Psoas muscle (tissue), 8 donors: ENCODE data around the gene TBX3. TPM values are rescaled to one million over a fixed set of nuclear protein-coding genes. Genes with fewer than 3 reads are reported as not detected.

Source experiments
- ATAC-seq, 4 donors: fragments of 200-7000 bp; cut with Tn5 transposase; one replicate each; pipeline ENCODE4 v1.9.1; 2020; ENCODE audit warnings: moderate library complexity in 3 of 4, mild to moderate bottlenecking in 2 of 4
- DNase-seq, 2 donors: peaks; one replicate each; pipeline ENCODE4 v3.0.0-alpha.2; 2020
- H3K27ac ChIP-seq: fragments of 200-600 bp; one replicate; pipeline ENCODE4 v1.8.0; 2022
- H3K27me3 ChIP-seq, 3 donors: fragments of 200-600 bp in 1 of 3; one replicate each; pipeline versions ENCODE4 v1.6.1 to v1.8.0; 2013 to 2022; ENCODE audit warnings: low read length in 2 of 3, mild to moderate bottlenecking in 2 of 3, moderate library complexity in 1 of 3; ENCODE audit not compliant: insufficient read depth in 3 of 3
- H3K36me3 ChIP-seq, 2 donors: fragments of 200-600 bp in 1 of 2; one replicate each; pipeline versions ENCODE4 v1.6.1 to v1.8.0; 2013 to 2022; ENCODE audit warnings: low read depth in 1 of 2, mild to moderate bottlenecking in 1 of 2, moderate library complexity in 1 of 2; ENCODE audit not compliant: insufficient read depth in 1 of 2
- H3K4me1 ChIP-seq: fragments of 200-600 bp; one replicate; pipeline ENCODE4 v1.8.0; 2022
- H3K4me3 ChIP-seq: fragments of 200-600 bp; one replicate; pipeline ENCODE4 v1.8.0; 2022; ENCODE audit warnings: mild to moderate bottlenecking
- H3K9me3 ChIP-seq: fragments of 200-600 bp; one replicate; pipeline ENCODE4 v1.8.0; 2022
- WGBS, 3 donors: extraction: QIAGEN DNeasy Blood & Tissue Kit; methylation state at CpG; one replicate each; pipeline versions ENCODE4 v1.1.6 to v1.1.7; 2013; 5-methylcytosine and 5-hydroxymethylcytosine counted together
- intact Hi-C, 2 donors: fragments of 100-400 bp; cut with DNase I; formaldehyde crosslinking; loops; one replicate each; pipeline versions ENCODE4 v1.11.0 to v1.14.2; 2022
- polyA plus RNA-seq, 3 donors: library from polyadenylated mRNA; stranded (reverse); fragments of 200-250 nt; gene quantifications; one replicate each; pipeline ENCODE4 v1.2.3, GENCODE V29; 2013
- total RNA-seq, 4 donors: library from RNA; stranded (reverse); fragmentation: NEBNext Ultra II Directional in 2 of 4; extraction: Animal tissue kit (Norgen Biotek cat#: 25700) in 2 of 4; gene quantifications; one replicate each; pipeline versions ENCODE4 v1.2.1 to v1.2.4, GENCODE V29; 2021 to 2023
- TF ChIP-seq, protein P1 (sequence below): fragments of 200-600 bp; IDR thresholded peaks from one replicate; pipeline ENCODE4 v1.8.0; 2022; ENCODE audit warnings: antibody characterized with exemption
- donor health status: healthy with polysubstance abuse.
- donor health status: DM: no; HTN: no; CAD: no; lungs with moderate emphysema.
- donor health status: Bipolar disorder and iron deficiency.
- donor health status: healthy.
- donor health status: DM: yes; HTN: yes; CAD: no.
- donor health status: DM: no; HTN: no; CAD: no.
- donor health status: DM: no; HTN: no; CAD: no.
- donor health status: DM: yes; HTN: yes; CAD: no.

Gene TBX3
- total and polyA plus RNA-seq, 7 donors = 5.0 to 50.8 (median 15.3) TPM

DNA sequence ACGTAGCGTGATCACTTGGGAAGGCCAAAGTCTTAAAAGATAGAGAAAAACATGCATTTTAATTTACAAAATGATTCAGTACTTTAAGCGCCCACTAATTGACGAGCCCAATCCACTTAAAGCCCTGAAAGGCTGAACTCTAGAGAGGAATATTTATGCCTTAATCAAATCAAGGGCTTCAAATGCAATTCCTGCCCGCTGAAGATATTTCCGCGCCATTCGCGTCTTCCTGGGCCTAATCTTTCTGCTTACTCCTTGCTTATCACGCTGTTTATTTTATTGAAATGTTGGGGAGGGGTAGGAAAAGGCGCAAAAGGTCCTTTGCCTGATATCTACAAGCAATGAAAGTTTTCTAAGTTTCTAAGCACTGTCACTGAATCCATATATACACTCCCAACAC is 4.0 kb downstream of the TBX3 start:
- intact Hi-C loops = loop anchor here in 1 of 2 donors (10.0 kb wide), 2 partner anchors 545 to 655 kb away; no protein-coding TSS in a partner anchor
- Histone ChIP-seq H3K36me3 (peaks cover 3 to 54% of the 10 kb centered on the region in 2 donors), H3K9me3 (no peaks in the 10 kb centered on the region), H3K27me3 (no peaks in the 10 kb centered on the region), H3K4me3 (peak overlapping the region; percentile 78), H3K27ac (peak overlapping the region; percentile 90), H3K4me1 (peaks cover 2% of the 10 kb centered on the region)
- DNase-seq = no peak
- TF ChIP-seq, protein P1, sequence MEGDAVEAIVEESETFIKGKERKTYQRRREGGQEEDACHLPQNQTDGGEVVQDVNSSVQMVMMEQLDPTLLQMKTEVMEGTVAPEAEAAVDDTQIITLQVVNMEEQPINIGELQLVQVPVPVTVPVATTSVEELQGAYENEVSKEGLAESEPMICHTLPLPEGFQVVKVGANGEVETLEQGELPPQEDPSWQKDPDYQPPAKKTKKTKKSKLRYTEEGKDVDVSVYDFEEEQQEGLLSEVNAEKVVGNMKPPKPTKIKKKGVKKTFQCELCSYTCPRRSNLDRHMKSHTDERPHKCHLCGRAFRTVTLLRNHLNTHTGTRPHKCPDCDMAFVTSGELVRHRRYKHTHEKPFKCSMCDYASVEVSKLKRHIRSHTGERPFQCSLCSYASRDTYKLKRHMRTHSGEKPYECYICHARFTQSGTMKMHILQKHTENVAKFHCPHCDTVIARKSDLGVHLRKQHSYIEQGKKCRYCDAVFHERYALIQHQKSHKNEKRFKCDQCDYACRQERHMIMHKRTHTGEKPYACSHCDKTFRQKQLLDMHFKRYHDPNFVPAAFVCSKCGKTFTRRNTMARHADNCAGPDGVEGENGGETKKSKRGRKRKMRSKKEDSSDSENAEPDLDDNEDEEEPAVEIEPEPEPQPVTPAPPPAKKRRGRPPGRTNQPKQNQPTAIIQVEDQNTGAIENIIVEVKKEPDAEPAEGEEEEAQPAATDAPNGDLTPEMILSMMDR = no peak
- no peak for ATAC-seq
- 83 to 86% (median 83%) methylated on average over 11 of the region's 11 CpGs for WGBS, 3 donors

DNA sequence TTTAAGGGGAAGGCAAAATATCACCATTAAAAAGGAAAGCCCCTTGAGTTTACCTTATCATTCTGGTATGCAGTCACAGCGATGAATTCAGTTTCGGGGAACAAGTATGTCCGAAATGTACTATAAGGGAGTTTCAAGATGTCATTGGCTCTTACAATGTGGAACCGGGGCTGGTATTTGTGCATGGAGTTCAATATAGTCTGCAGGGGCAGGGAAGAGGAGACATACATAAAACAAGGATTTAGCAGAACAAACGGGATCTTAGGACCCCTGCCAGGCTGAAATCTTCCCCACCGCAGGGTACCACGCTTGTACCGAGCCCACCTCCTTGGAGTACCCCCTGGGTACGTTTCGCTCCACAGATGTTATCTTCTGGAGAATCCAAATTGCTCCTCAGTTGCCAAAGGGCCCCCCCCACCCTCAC is 4.5 kb downstream of the TBX3 start:
- intact Hi-C loops = loop anchor here in 1 of 2 donors (10.0 kb wide), 1 partner anchor 655 kb away; no protein-coding TSS in a partner anchor
- Histone ChIP-seq H3K27ac (no peak overlapping the region), H3K4me1 (no peaks in the 10 kb centered on the region), H3K36me3 (peaks cover 6 to 59% of the 10 kb centered on the region in 2 donors), H3K9me3 (no peaks in the 10 kb centered on the region), H3K27me3 (no peaks in the 10 kb centered on the region), H3K4me3 (peak overlapping the region; percentile 78)
- ATAC-seq (no peak), DNase-seq (no peak)
- TF ChIP-seq, protein P1 = no peak
- 77 to 80% (median 78%) methylated on average over 10 of the region's 10 CpGs for WGBS, 3 donors

DNA sequence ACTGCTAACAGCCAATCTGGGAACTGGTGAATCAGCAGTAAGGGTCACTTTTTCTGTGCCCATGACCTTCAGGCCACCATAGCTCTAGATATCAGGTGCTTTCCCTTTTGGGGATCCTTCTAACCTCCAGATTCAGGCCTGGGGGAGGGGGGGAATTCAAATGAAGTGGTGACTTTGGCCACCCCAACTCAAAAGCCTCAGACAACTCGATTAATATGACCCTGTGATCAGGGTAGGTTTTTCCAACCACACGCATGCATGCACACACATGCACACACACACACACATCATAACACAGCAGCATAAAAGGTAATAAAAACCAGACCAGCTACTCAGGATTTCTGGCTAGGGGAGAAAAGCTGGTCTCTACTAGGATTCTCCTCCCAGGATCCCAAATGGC is 5.3 kb downstream of the TBX3 start:
- H3K4me3 ChIP-seq = peak overlapping the region; percentile 78
- DNase-seq = no peak
- no peaks in the 10 kb centered on the region for H3K9me3 ChIP-seq
- no peaks in the 10 kb centered on the region for H3K4me1 ChIP-seq
- intact Hi-C loops = loop anchor here in 1 of 2 donors (10.0 kb wide), 1 partner anchor 656 kb away; no protein-coding TSS in a partner anchor
- ATAC-seq = no peak
- 77 to 86% (median 85%) methylated on average over 2 of the region's 2 CpGs for WGBS, 3 donors
- TF ChIP-seq, protein P1 = no peak
- H3K36me3 ChIP-seq = peaks cover 6 to 67% of the 10 kb centered on the region in 2 donors
- H3K27me3 ChIP-seq = no peaks in the 10 kb centered on the region
- no peak overlapping the region for H3K27ac ChIP-seq

DNA sequence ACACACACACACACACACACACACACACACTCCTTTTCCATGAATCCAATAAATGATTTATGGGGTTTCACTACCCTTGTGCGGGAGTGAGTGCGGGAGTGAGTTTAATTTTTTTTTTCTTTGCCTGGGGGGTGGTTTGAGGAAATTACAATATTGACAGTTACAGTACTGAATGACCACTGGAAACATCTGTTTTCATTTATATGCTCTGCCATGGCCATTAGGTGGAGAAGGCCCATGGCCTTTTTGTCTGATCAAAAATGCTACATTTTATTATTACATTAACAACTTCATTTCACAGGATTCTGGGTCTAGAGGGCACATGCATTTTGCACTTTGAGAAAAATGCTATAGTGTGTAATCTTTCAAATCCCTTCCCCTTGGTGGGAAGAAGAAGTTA is 5.9 kb downstream of the TBX3 start:
- 78 to 82% (median 79%) methylated on average over 2 of the region's 2 CpGs for WGBS, 3 donors
- H3K9me3 ChIP-seq = no peaks in the 10 kb centered on the region
- no peak overlapping the region for H3K27ac ChIP-seq
- H3K4me3 ChIP-seq = no peak overlapping the region
- TF ChIP-seq, protein P1 = no peak
- no peak for ATAC-seq
- no peak for DNase-seq
- H3K4me1 ChIP-seq = no peaks in the 10 kb centered on the region
- H3K36me3 ChIP-seq = peaks cover 6 to 73% of the 10 kb centered on the region in 2 donors
- intact Hi-C loops = loop anchor here in 1 of 2 donors (10.0 kb wide), 1 partner anchor 657 kb away; no protein-coding TSS in a partner anchor
- no peaks in the 10 kb centered on the region for H3K27me3 ChIP-seq
